Hepatocyte (in vitro differentiated cells): ENCODE data around the gene ACTA2.

Experiments used
- CTCF ChIP-seq: fragments of 200-600 bp; sonication (generic); IDR thresholded peaks from 2 replicates; pipeline ENCODE4 v1.5.1; 2016; ENCODE audit warnings: antibody characterized with exemption, mild to moderate bottlenecking; ENCODE audit not compliant: poor library complexity
- EZH2 ChIP-seq: fragments of 200-600 bp; sonication (generic); IDR thresholded peaks from 2 replicates; pipeline ENCODE4 v1.6.1; 2016; ENCODE audit warnings: antibody characterized with exemption, mild to moderate bottlenecking, borderline replicate concordance
- EZH2phosphoT487 ChIP-seq: fragments of 200-600 bp; sonication (generic); IDR thresholded peaks from one replicate; pipeline ENCODE4 v1.6.1; 2018; ENCODE audit warnings: antibody characterized with exemption, mild to moderate bottlenecking, low read depth, moderate library complexity; ENCODE audit not compliant: unreplicated experiment, severe bottlenecking

DNA sequence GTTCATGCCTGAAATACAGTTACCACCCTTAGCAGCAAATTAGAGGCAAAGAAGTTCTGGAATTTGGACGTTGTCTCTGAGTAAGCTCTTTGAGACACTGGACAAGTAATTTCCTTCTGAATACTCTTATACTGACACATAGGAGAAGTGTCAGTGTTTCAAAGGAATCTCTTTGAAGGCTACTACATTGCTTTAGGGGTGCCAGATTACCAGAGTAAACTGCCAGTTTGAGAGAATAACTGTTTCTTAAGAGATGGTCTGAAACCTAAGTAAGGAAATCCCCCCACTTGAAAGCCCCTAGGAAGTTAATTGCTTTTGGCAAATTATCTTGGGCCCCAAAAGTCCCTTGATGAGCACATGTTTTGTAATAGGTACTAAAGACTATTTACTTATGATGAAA, 41.4 kb upstream of the ACTA2 start:
- TF ChIP-seq EZH2 (no peak), CTCF (no peak), EZH2phosphoT487 (no peak)
